ENCODE data around the gene KSR2. TPM values are rescaled to one million over a fixed set of nuclear protein-coding genes. Genes with fewer than 3 reads are reported as not detected.

Gene KSR2
- total and polyA plus RNA-seq, 2 of the 4 experiments (the other 2 are of a cell fraction), result not detected

DNA sequence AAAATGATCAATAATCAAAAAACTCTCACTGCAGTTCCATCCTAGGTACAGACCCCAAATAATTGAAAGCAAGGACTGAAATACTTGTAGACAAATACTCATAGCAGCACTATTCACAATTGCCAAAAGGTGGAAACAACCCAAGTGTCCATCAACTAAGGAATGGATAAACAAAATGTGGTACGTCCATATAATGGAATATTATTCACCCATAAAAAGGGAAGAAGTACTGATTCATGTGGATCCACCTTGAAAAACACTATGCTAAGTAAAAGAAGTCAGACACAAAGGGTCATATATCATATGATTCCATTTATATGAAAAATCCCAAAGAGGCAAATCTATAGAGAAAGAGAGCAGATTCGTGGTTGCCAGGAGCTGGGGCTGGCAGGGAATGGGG lies 202.8 kb downstream of the KSR2 start:
- Histone ChIP-seq H3K14ac (replicated peaks; ENCODE audit: low read depth, low read length) (no peak overlapping the region), H4K8ac (ENCODE audit: low read depth in 2 of 2, low read length in 2 of 2) (no peak overlapping the region), H2AK5ac (ENCODE audit: low read depth, low read length) (no peak overlapping the region), H4K91ac (ENCODE audit: insufficient read depth, low read depth, low read length) (no peak overlapping the region), H3K9ac (ENCODE audit: low read depth, low read length) (no peak overlapping the region), H3K36me3 (ENCODE audit: control insufficient read depth, insufficient read depth, low read length) (no peaks in the 10 kb centered on the region), H3K79me1 (ENCODE audit: low read depth in 1 of 2, low read length in 2 of 2) (no peaks in the 10 kb centered on the region), H4K20me1 (ENCODE audit: insufficient read depth, low read length) (no peaks in the 10 kb centered on the region), H2BK120ac (ENCODE audit: low read depth, low read length) (no peak overlapping the region), H3K27ac (ENCODE audit: insufficient read depth, low read length) (no peak overlapping the region), H3K4me2 (ENCODE audit: low read depth, low read length) (no peak overlapping the region), H3K23ac (ENCODE audit: low read depth, low read length) (no peak overlapping the region), H3K4ac (ENCODE audit: low read depth, low read length) (no peak overlapping the region), H2AFZ (replicated peaks; ENCODE audit: low read length, poor library complexity) (no peak overlapping the region), H3K56ac (ENCODE audit: extremely low read depth, insufficient read depth, low read length) (no peak overlapping the region), H3K4me1 (ENCODE audit: control insufficient read depth, insufficient read depth, low read length) (no peaks in the 10 kb centered on the region), H3K9me1 (ENCODE audit: insufficient read depth, low read length) (no peaks in the 10 kb centered on the region), H3K4me3 (ENCODE audit: insufficient read depth, low read depth, low read length) (no peak overlapping the region), H2BK5ac (ENCODE audit: low read depth, low read length, poor library complexity, severe bottlenecking) (no peak overlapping the region), H4K5ac (ENCODE audit: low read depth, low read length) (no peak overlapping the region), H3K9me3 (ENCODE audit: control insufficient read depth, insufficient read depth, low read length) (peaks cover 32% of the 10 kb centered on the region), H3K27me3 (ENCODE audit: control insufficient read depth, insufficient read depth, low read length) (no peaks in the 10 kb centered on the region), H2BK20ac (ENCODE audit: low read depth, low read length) (no peak overlapping the region), H3K18ac (ENCODE audit: low read depth, low read length) (no peak overlapping the region), H2AK9ac (replicated peaks; ENCODE audit: low read depth, low read length, poor library complexity) (no peak overlapping the region), H2BK15ac (ENCODE audit: low read depth, low read length) (no peak overlapping the region)
- POLR2A ChIA-PET (ENCODE audit: unreplicated experiment), result no interaction called here
- CTCF ChIA-PET, result no interaction called here
- no peak for ATAC-seq (ENCODE audit: low read depth)
- intact Hi-C loops (cut with micrococcal nuclease), result no loop called here
- BruUV-seq (replicated peaks), result no TSS peak
- no peak for DNase-seq
- no peak for TF ChIP-seq POLR2A (IDR thresholded peaks at IDR 0.05; ENCODE audit: low read depth, low read length)
- TF ChIP-seq RCOR1 (IDR thresholded peaks at IDR 0.05; ENCODE audit: insufficient replicate concordance, low read length), result no peak
- TF ChIP-seq FOS (IDR thresholded peaks at IDR 0.05; ENCODE audit: low read depth, low read length), result no peak
- TF ChIP-seq NFE2L2 (IDR thresholded peaks at IDR 0.05; ENCODE audit: low read depth, low read length), result no peak
- TF ChIP-seq, protein P1, sequence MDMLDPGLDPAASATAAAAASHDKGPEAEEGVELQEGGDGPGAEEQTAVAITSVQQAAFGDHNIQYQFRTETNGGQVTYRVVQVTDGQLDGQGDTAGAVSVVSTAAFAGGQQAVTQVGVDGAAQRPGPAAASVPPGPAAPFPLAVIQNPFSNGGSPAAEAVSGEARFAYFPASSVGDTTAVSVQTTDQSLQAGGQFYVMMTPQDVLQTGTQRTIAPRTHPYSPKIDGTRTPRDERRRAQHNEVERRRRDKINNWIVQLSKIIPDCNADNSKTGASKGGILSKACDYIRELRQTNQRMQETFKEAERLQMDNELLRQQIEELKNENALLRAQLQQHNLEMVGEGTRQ (IDR thresholded peaks at IDR 0.05; ENCODE audit: low read depth, low read length), result no peak
- TF ChIP-seq BHLHE40 (IDR thresholded peaks at IDR 0.05; ENCODE audit: low read depth, low read length), result no peak
- no peak for TF ChIP-seq MXI1 (IDR thresholded peaks at IDR 0.05; ENCODE audit: borderline replicate concordance, low read depth, low read length)
- no peak for TF ChIP-seq MAFK (IDR thresholded peaks at IDR 0.05; ENCODE audit: low read depth, low read length)
- no peak for TF ChIP-seq MAZ (IDR thresholded peaks at IDR 0.05; ENCODE audit: borderline replicate concordance, low read depth, low read length)
- TF ChIP-seq, protein P2, sequence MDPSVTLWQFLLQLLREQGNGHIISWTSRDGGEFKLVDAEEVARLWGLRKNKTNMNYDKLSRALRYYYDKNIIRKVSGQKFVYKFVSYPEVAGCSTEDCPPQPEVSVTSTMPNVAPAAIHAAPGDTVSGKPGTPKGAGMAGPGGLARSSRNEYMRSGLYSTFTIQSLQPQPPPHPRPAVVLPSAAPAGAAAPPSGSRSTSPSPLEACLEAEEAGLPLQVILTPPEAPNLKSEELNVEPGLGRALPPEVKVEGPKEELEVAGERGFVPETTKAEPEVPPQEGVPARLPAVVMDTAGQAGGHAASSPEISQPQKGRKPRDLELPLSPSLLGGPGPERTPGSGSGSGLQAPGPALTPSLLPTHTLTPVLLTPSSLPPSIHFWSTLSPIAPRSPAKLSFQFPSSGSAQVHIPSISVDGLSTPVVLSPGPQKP (IDR thresholded peaks at IDR 0.05; ENCODE audit: borderline replicate concordance, low read depth, low read length), result no peak
- no CpG with 5 or more reads among the region's 2 CpGs for WGBS, 2 experiments (ENCODE audit: extremely low coverage in 2 of 2, insufficient read length in 1 of 2)
- dilution Hi-C loops (cut with HindIII; ENCODE audit: low sequenced_read_pairs, unreplicated experiment), result no loop called here
- in situ Hi-C loops (cut with MboI; ENCODE audit: low sequenced_read_pairs), result no loop called here

Measured in IMR-90 (cell line).